GM12878 (cell line): ENCODE results near the gene HOXD12. TPM values are rescaled to one million over a fixed set of nuclear protein-coding genes. Genes with fewer than 3 reads are reported as not detected.
A peak's percentile ranks its signal among the peaks of the same experiment; 100 is the strongest.

ENCODE experiments used
- ATAC-seq: fragments of 200-7000 bp; cut with Tn5 transposase; 3 replicates; pipeline ENCODE4 v1.9.1; 2020; ENCODE audit warnings: mild to moderate bottlenecking, moderate library complexity
- BruUV-seq: library from RNA; stranded (reverse); fragments of 400-500 nt; replicated peaks from 2 replicates; lab custom pipeline; 2021; lab: Mats Ljungman, UMichigan
- CTCF ChIA-PET: fragments of 300-600 bp; sonication (Branson Sonifier 250); formaldehyde crosslinking; extraction: SDS; loops from one replicate; lab custom pipeline; 2021; ENCODE audit warnings: inconsistent platforms; lab: Yijun Ruan, JAX
- POLR2A ChIA-PET: fragments of 350-600 bp; formaldehyde crosslinking; extraction: SDS; loops from one replicate; lab custom pipeline; 2021; ENCODE audit warnings: inconsistent platforms; lab: Charles Lee
- RAD21 ChIA-PET: fragments of 300-600 bp; sonication (Branson Sonifier 250); formaldehyde crosslinking; loops from one replicate; lab custom pipeline; 2023; ENCODE audit warnings: antibody characterized with exemption; ENCODE audit not compliant: unreplicated experiment; lab: Charles Lee
- SMC1A ChIA-PET: fragments of 300-600 bp; sonication (Branson Sonifier 250); formaldehyde crosslinking; loops from one replicate; lab custom pipeline; 2023; ENCODE audit not compliant: unreplicated experiment, uncharacterized antibody; lab: Charles Lee
- DNase-seq: peaks from one replicate; pipeline ENCODE4 v3.0.0-alpha.2; 2011; ENCODE audit warnings: low read depth, low spot score
- FAIRE-seq: peaks from 3 replicates; lab custom pipeline; 2011; peaks lifted over from hg19 to GRCh38; lab: Jason Lieb, UNC
- H2AFZ ChIP-seq: 2 replicates; pipeline ENCODE4 v1.6.0; 2011; ENCODE audit warnings: low read depth, low read length, control low read depth; ENCODE audit not compliant: control insufficient read depth
- H3K27ac ChIP-seq: 2 replicates; pipeline ENCODE4 v1.5.1; 2011; ENCODE audit warnings: control low read depth; ENCODE audit not compliant: control insufficient read depth, insufficient read depth
- H3K27me3 ChIP-seq, 2 experiments: replicated peaks in 1 of 2; 2 replicates each; pipeline versions ENCODE4 v1.6.0 to v1.6.1; 2011; ENCODE audit warnings: low read length in 1 of 2; ENCODE audit not compliant: control insufficient read depth in 2 of 2, insufficient read depth in 2 of 2
- H3K36me3 ChIP-seq, 2 experiments: 2 replicates each; pipeline ENCODE4 v1.5.1; 2011; ENCODE audit warnings: low read length in 1 of 2; ENCODE audit not compliant: control insufficient read depth in 2 of 2, insufficient read depth in 2 of 2
- H3K4me1 ChIP-seq: 2 replicates; pipeline ENCODE4 v1.6.1; 2011; ENCODE audit warnings: mild to moderate bottlenecking, low read length, moderate library complexity, mixed read lengths; ENCODE audit not compliant: control insufficient read depth, insufficient read depth
- H3K4me2 ChIP-seq: 2 replicates; pipeline ENCODE4 v1.6.0; 2011; ENCODE audit warnings: control low read depth; ENCODE audit not compliant: control insufficient read depth, insufficient read depth
- H3K4me3 ChIP-seq: fragments of 200-600 bp; sonication (generic); 2 replicates; pipeline ENCODE4 v1.5.1; 2016
- H3K79me2 ChIP-seq: 2 replicates; pipeline ENCODE4 v1.6.0; 2011; ENCODE audit warnings: low read length; ENCODE audit not compliant: control insufficient read depth, insufficient read depth
- H3K9ac ChIP-seq: 2 replicates; pipeline ENCODE4 v1.8.0; 2011; ENCODE audit warnings: low read length, control low read depth, mixed read lengths; ENCODE audit not compliant: control insufficient read depth, insufficient read depth
- H3K9me3 ChIP-seq: replicated peaks from 3 replicates; pipeline ENCODE4 v1.5.1; 2011; ENCODE audit warnings: mild to moderate bottlenecking, low read length; ENCODE audit not compliant: control insufficient read depth, insufficient read depth
- H4K20me1 ChIP-seq: 2 replicates; pipeline ENCODE4 v1.6.0; 2011; ENCODE audit not compliant: control insufficient read depth, insufficient read depth
- BHLHE40 ChIP-seq, 2 experiments: fragments of 450-650 bp in 1 of 2; IDR thresholded peaks; 2 replicates each; pipeline ENCODE4 v1.6.1; 2011 to 2017; ENCODE audit warnings: low read depth in 2 of 2, borderline replicate concordance in 1 of 2, improper control_type of control experiment in 1 of 2, low read length in 1 of 2, mild to moderate bottlenecking in 1 of 2
- CUX1 ChIP-seq: IDR thresholded peaks from 2 replicates; pipeline ENCODE4 v1.6.1; 2012; ENCODE audit warnings: improper control_type of control experiment, low read depth, low read length; ENCODE audit not compliant: insufficient replicate concordance
- HDAC2 ChIP-seq: fragments of 200-600 bp; sonication (generic); IDR thresholded peaks from 2 replicates; pipeline ENCODE4 v1.6.1; 2017
- JUNB ChIP-seq: IDR thresholded peaks from 2 replicates; pipeline ENCODE4 v1.6.1; 2016; ENCODE audit warnings: antibody characterized with exemption, mild to moderate bottlenecking
- NFIC ChIP-seq: IDR thresholded peaks from 2 replicates; pipeline ENCODE4 v1.6.1; 2012; ENCODE audit warnings: low read depth, mild to moderate bottlenecking, inconsistent platforms, low read length, moderate library complexity
- RUNX3 ChIP-seq: IDR thresholded peaks from 2 replicates; pipeline ENCODE4 v1.6.1; 2012; ENCODE audit warnings: low read length, inconsistent platforms
- SP1 ChIP-seq: IDR thresholded peaks from one replicate; pipeline ENCODE4 v1.6.1; 2011; ENCODE audit warnings: low read depth, low read length
- SREBF2 ChIP-seq: IDR thresholded peaks from 2 replicates; pipeline ENCODE4 v1.6.1; 2012; ENCODE audit warnings: mild to moderate bottlenecking, low read length
- SUZ12 ChIP-seq: fragments of 200-600 bp; sonication (generic); IDR thresholded peaks from one replicate; pipeline ENCODE4 v1.6.1; 2018; ENCODE audit warnings: antibody characterized with exemption, mild to moderate bottlenecking; ENCODE audit not compliant: unreplicated experiment
- ZNF622 ChIP-seq: fragments of 450-650 bp; IDR thresholded peaks from 2 replicates; pipeline ENCODE4 v1.6.1; 2017; ENCODE audit warnings: mild to moderate bottlenecking, inconsistent platforms
- WGBS: methylation state at CpG from one replicate; pipeline ENCODE4 v1.1.6; 2016; ENCODE audit warnings: low lambda C conversion rate; ENCODE audit not compliant: insufficient replicate concordance, insufficient coverage; ENCODE audit errors: missing lambda C conversion rate; 5-methylcytosine and 5-hydroxymethylcytosine counted together
- in situ Hi-C: fragments of 300-500 bp; cut with MboI; formaldehyde crosslinking; loops from 9 replicates; pipeline ENCODE4 v1.14.3; 2018; ENCODE audit warnings: mixed read lengths
- intact Hi-C: fragments of 100-400 bp; cut with micrococcal nuclease; formaldehyde crosslinking; loops from one replicate; pipeline ENCODE4 v1.14.2; 2022; ENCODE audit not compliant: unreplicated experiment
- polyA plus RNA-seq, 11 experiments: library from polyadenylated mRNA; depleted of rRNA in 4 of 11; unstranded in 6 of 11; stranded (reverse) in 5 of 11; fragments of >200 nt; fragmentation: Nextera tagmentation in 4 of 11; fragmentation: Illumina TruSeq in 1 of 11; extraction: Ambion mirVana in 4 of 11; extraction: Trizol in 1 of 11; gene quantifications; 1 replicate in 1 of 11; 2 replicates in 10 of 11; pipeline versions ENCODE4 v1.2.1 to v1.2.3, GENCODE V29; 2011 to 2016; ENCODE audit warnings: inconsistent platforms in 2 of 11, missing spikeins in 2 of 11, low read depth in 1 of 11
- total RNA-seq, 4 experiments: library from RNA; depleted of rRNA in 3 of 4; stranded (reverse); fragments of >200 nt in 3 of 4; fragmentation: Illumina TruSeq in 1 of 4; extraction: Trizol in 1 of 4; gene quantifications; 2 replicates each; pipeline versions ENCODE4 v1.2.1 to v1.2.3, GENCODE V29; 2013 to 2021

Gene HOXD12
- total and polyA plus RNA-seq, 10 of the 15 experiments (the other 5 are each of a cell fraction or from before 2014, with no cell fraction given) = not detected

- Histone ChIP-seq H3K9me3 (no peaks in the 10 kb centered on the region), H3K36me3 (no peaks in the 10 kb centered on the region), H3K9ac (no peak overlapping the region), H2AFZ (no peak overlapping the region)
- no peak for TF ChIP-seq SREBF2
- TF ChIP-seq SUZ12 = peak; percentile 13
- TF ChIP-seq, all 136 proteins: peak for 1
- no peak for ATAC-seq
- 32% methylated on average over 22 of the region's 22 CpGs for WGBS
- ChIA-PET RAD21 (no interaction called here), POLR2A (no interaction called here), SMC1A (no interaction called here), CTCF (no interaction called here)
- in situ Hi-C loops (loop anchor here (25.0 kb wide), 1 partner anchor 1188 kb away; no protein-coding TSS in a partner anchor), intact Hi-C loops (no loop called here)
- Histone ChIP-seq H4K20me1 (no peaks in the 10 kb centered on the region), H3K4me2 (no peak overlapping the region), H3K4me3 (no peak overlapping the region), H3K4me1 (no peaks in the 10 kb centered on the region), H3K79me2 (no peaks in the 10 kb centered on the region), H3K27me3 (peaks cover 11 to 33% of the 10 kb centered on the region in 2 experiments), H3K27ac (no peak overlapping the region)
- no TSS peak for BruUV-seq
- DNase-seq = no peak
- no peak for FAIRE-seq
Observed at GRCh38 chr2:176149481-176149938, 49.9 kb downstream of the HOXD12 start.

GRCh38 chr2:176149939-176150583 lies 50.5 kb downstream of the HOXD12 start:
- Histone ChIP-seq H3K27me3 (peaks cover 12 to 38% of the 10 kb centered on the region in 2 experiments), H4K20me1 (no peaks in the 10 kb centered on the region), H3K79me2 (no peaks in the 10 kb centered on the region), H3K4me1 (no peaks in the 10 kb centered on the region), H3K4me3 (no peak overlapping the region), H3K36me3 (no peaks in the 10 kb centered on the region), H3K27ac (no peak overlapping the region), H3K4me2 (no peak overlapping the region), H2AFZ (no peak overlapping the region), H3K9ac (no peak overlapping the region), H3K9me3 (no peaks in the 10 kb centered on the region)
- no peak for FAIRE-seq
- ChIA-PET POLR2A (no interaction called here), SMC1A (interaction anchor here (1.0 kb wide), 1 partner anchor 998 kb away, joined by 3 read pairs; no protein-coding TSS in a partner anchor), CTCF (interaction anchor here (1.5 kb wide), 1 partner anchor 501 kb away, joined by 3 read pairs; no protein-coding TSS in a partner anchor), RAD21 (interaction anchor here (1.0 to 1.2 kb wide), 3 partner anchors 10 to 305 kb away, joined by 4 read pairs; no protein-coding TSS in a partner anchor)
- intact Hi-C loops (no loop called here), in situ Hi-C loops (loop anchor here (25.0 kb wide), 1 partner anchor 1187 kb away; no protein-coding TSS in a partner anchor)
- TF ChIP-seq HDAC2 (no peak), SP1 (no peak), RUNX3 (no peak), ZNF622 (no peak), NFIC (no peak), BHLHE40 (IDR thresholded peaks at IDR 0.05; ENCODE audit: borderline replicate concordance in 1 of 2, low read depth in 2 of 2, low read length in 1 of 2) (no peak), JUNB (no peak), CUX1 (no peak)
- ATAC-seq = no peak
- 29% methylated on average over 24 of the region's 24 CpGs for WGBS
- no TSS peak for BruUV-seq
- no peak for DNase-seq
